ENCODE results near the gene PMF1. TPM values are rescaled to one million over a fixed set of nuclear protein-coding genes. Genes with fewer than 3 reads are reported as not detected.

The PMF1 gene
- total RNA-seq (2022; extraction: Qiagen RNA extraction): 55.3 to 59.8 TPM (median 58.8 TPM) in 5 replicates

GRCh38 chr1:156212833-156213643, at the start of gene PMF1:
Gene PMF1 (plus strand): TSS chr1:156213007. CDS start chr1:156213016, 9 bp downstream.

GRCh38 chr1:156193488-156194299, 19.1 kb upstream of the PMF1 start, which contains the start of gene SLC25A44:
Gene SLC25A44 (plus strand): TSS chr1:156194104. CDS start chr1:156199848, 5,744 bp downstream.

DNA sequence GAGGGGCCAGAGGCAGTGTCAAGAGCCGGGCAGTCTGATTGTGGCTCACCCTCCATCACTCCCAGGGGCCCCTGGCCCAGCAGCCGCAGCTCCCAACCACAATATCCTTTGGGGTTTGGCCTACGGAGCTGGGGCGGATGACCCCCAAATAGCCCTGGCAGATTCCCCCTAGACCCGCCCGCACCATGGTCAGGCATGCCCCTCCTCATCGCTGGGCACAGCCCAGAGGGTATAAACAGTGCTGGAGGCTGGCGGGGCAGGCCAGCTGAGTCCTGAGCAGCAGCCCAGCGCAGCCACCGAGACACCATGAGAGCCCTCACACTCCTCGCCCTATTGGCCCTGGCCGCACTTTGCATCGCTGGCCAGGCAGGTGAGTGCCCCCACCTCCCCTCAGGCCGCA, 29.1 kb downstream of the PMF1 start, which contains the start of gene BGLAP:
Gene BGLAP, plus strand, starts transcription at position 259 of the 400 bp plus-strand sequence. Its CDS starts 48 bp downstream, at position 307.

DNA sequence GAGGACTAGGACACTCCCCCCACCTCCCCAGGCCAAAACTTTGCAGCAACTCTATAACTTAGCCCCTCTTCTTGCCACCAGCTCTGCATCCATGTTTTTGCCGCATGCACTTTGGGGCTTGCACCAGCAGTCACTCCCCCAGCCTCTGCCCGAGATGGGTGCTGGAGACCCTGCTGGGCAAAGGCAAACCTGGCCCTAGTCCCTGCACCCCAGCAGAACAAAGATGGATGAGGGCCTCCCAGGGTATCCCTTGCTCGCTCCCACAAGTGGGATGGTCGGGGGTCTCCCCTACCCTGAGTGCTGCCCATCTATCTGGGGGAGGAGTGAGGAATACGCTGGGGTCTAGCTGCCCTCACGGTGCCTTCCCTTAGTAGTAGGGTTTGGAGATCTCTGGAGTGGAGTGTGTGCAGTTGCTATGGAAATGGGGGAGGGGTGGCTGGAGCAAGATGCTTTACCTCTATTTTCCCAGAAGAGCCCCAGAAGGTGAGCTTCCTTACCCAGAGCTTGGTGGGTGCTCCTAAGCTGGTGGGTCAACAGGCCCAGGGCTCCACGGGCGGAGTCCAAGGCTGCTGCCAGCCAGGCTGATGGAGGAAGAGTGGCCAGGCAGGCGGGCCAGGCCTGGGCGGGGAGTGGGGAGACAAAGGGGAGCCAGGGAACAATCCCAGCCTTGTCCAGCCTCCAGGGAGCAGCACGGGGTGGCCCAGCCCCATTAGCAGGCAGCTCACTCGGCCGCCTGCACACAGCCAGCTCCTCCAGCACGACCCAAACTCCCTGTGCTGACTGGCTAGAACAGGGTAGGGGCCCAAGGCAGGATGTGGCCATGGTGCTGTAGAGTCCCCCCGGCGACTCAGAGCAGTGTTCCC, 34.9 kb downstream of the PMF1 start, which contains the start of gene PAQR6:
Gene PAQR6, minus strand, starts transcription at position 597 of the 863 bp plus-strand sequence. CDS start 1,325 bp downstream, outside the sequence.

GRCh38 chr1:156282479-156283222, 69.8 kb downstream of the PMF1 start, which contains the start of gene SMG5:
Gene SMG5 (minus strand): TSS chr1:156282825. CDS start chr1:156282680, 145 bp downstream.

GRCh38 chr1:156284112-156284511, 71.3 kb downstream of the PMF1 start, which contains the start of gene TMEM79:
Gene TMEM79 (plus strand): TSS chr1:156284325. CDS start chr1:156285227, 902 bp downstream.

Other genes starting within 250 kb of the PMF1 start
- gene ARHGEF2, start 234.5 kb upstream of the PMF1 start, total RNA-seq (2022; extraction: Qiagen RNA extraction): 31.6 to 38.1 TPM (median 34.0 TPM) in 5 replicates
- 247 to 274 TPM (median 264 TPM) in 5 replicates for gene SSR2, start 192.1 kb upstream of the PMF1 start, total RNA-seq (2022; extraction: Qiagen RNA extraction)
- gene UBQLN4, start 159.2 kb upstream of the PMF1 start, total RNA-seq (2022; extraction: Qiagen RNA extraction): 33.9 to 43.6 TPM (median 42.2 TPM) in 5 replicates
- 146 to 167 TPM (median 153 TPM) in 5 replicates for gene LAMTOR2, start 158.2 kb upstream of the PMF1 start, total RNA-seq (2022; extraction: Qiagen RNA extraction)
- 0.16 TPM in 1 of 5 replicates, not detected in the others for gene RAB25, start 151.8 kb upstream of the PMF1 start, total RNA-seq (2022; extraction: Qiagen RNA extraction)
- 0.76 to 2.6 TPM (median 1.7 TPM) in 5 replicates for gene MEX3A, start 130.5 kb upstream of the PMF1 start, total RNA-seq (2022; extraction: Qiagen RNA extraction)
- gene LMNA, start 98.3 kb upstream of the PMF1 start, total RNA-seq (2022; extraction: Qiagen RNA extraction): 607 to 803 TPM (median 745 TPM) in 5 replicates
- gene SEMA4A, start 59.4 kb upstream of the PMF1 start, total RNA-seq (2022; extraction: Qiagen RNA extraction): 0.31 to 0.51 TPM (median 0.42 TPM) in 5 replicates
- 26.3 to 31.0 TPM (median 27.5 TPM) in 5 replicates for gene SLC25A44, start 18.9 kb upstream of the PMF1 start, total RNA-seq (2022; extraction: Qiagen RNA extraction)
- 0.23 to 0.47 TPM (median 0.29 TPM) in 3 of 5 replicates, not detected in the others for gene BGLAP, start 29.2 kb downstream of the PMF1 start, total RNA-seq (2022; extraction: Qiagen RNA extraction)
- 2.4 to 4.7 TPM (median 2.8 TPM) in 5 replicates for gene PAQR6, start 35.0 kb downstream of the PMF1 start, total RNA-seq (2022; extraction: Qiagen RNA extraction)
- gene SMG5, start 69.8 kb downstream of the PMF1 start, total RNA-seq (2022; extraction: Qiagen RNA extraction): 33.2 to 45.5 TPM (median 42.2 TPM) in 5 replicates
- gene TMEM79, start 71.3 kb downstream of the PMF1 start, total RNA-seq (2022; extraction: Qiagen RNA extraction): 4.8 to 8.1 TPM (median 7.4 TPM) in 5 replicates
- gene GLMP, start 82.7 kb downstream of the PMF1 start, total RNA-seq (2022; extraction: Qiagen RNA extraction): 32.2 to 45.8 TPM (median 45.0 TPM) in 5 replicates
- gene VHLL, start 86.3 kb downstream of the PMF1 start, total RNA-seq (2022; extraction: Qiagen RNA extraction): not detected in 5 replicates
- 383 to 409 TPM (median 404 TPM) in 5 replicates for gene CCT3, start 125.3 kb downstream of the PMF1 start, total RNA-seq (2022; extraction: Qiagen RNA extraction)
- gene TSACC, start 125.5 kb downstream of the PMF1 start, total RNA-seq (2022; extraction: Qiagen RNA extraction): 2.2 to 3.0 TPM (median 2.5 TPM) in 5 replicates
- not detected in 5 replicates for gene RHBG, start 156.2 kb downstream of the PMF1 start, total RNA-seq (2022; extraction: Qiagen RNA extraction)

Measured in A549 treated with dexamethasone at 1 μM for 4 hours (cell line).